ENCODE data around the gene CAMK2B. TPM values are rescaled to one million over a fixed set of nuclear protein-coding genes. Genes with fewer than 3 reads are reported as not detected.

CAMK2B gene
- total RNA-seq, 2 donors from 2014 or later = 0.42 to 0.80 TPM

DNA sequence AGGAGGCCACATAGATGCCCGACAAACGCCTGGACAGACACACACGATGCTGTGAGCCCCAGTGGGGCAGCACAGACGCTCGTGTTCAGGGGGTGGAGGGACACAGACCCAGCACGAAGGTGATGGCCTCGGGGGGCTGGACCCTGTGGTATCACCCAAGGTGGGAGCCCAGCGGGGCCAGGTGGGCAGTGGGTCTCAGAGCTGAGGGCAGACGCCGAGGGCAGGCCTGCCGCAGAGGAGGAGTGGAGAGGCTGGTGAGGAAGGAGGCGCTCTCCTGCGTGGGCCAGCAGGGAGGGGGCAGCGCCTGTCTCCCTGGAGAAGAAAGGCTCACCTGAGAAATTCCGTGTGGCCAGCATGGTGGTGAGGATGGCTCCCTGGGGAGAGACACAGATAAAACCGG is 85.0 kb downstream of the CAMK2B start:
- H3K4me3 ChIP-seq = no peak overlapping the region
- H3K9me3 ChIP-seq = no peaks in the 10 kb centered on the region
- intact Hi-C loops (cut with DNase I) = loop anchor here (2.0 kb wide), 2 partner anchors 236 to 324 kb away; no protein-coding TSS in a partner anchor
- H3K4me1 ChIP-seq = no peaks in the 10 kb centered on the region
- no peak overlapping the region for H3K27ac ChIP-seq
- H3K36me3 ChIP-seq = no peaks in the 10 kb centered on the region
- no peak for DNase-seq
- H3K27me3 ChIP-seq = no peaks in the 10 kb centered on the region
- TF ChIP-seq, protein P1, sequence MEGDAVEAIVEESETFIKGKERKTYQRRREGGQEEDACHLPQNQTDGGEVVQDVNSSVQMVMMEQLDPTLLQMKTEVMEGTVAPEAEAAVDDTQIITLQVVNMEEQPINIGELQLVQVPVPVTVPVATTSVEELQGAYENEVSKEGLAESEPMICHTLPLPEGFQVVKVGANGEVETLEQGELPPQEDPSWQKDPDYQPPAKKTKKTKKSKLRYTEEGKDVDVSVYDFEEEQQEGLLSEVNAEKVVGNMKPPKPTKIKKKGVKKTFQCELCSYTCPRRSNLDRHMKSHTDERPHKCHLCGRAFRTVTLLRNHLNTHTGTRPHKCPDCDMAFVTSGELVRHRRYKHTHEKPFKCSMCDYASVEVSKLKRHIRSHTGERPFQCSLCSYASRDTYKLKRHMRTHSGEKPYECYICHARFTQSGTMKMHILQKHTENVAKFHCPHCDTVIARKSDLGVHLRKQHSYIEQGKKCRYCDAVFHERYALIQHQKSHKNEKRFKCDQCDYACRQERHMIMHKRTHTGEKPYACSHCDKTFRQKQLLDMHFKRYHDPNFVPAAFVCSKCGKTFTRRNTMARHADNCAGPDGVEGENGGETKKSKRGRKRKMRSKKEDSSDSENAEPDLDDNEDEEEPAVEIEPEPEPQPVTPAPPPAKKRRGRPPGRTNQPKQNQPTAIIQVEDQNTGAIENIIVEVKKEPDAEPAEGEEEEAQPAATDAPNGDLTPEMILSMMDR (IDR thresholded peaks at IDR 0.05) = no peak
- no peak overlapping the region for H3K9ac ChIP-seq (ENCODE audit: low read depth in 2 of 2, low read length in 2 of 2)

DNA sequence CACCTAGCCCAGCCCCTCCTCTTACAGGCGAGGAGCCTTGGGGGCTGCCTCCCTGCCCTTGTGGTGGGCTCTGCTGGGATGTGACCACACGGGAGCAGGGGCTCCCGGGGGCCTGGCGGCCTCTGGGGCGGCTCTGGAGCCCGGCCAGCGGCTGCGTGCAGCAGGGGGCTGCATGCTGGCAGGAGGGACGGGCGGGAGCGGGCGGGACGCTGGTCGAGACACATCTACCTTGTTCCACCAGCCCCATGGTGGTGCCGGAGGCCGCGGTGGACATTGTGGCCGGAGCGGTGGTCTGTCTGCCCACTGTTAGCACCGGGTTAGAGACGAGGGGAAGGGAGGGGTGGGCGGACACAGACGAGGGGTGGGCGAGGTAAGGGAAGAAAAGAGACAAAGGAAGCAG is 86.0 kb downstream of the CAMK2B start:
- Histone ChIP-seq H3K9ac (ENCODE audit: low read depth in 2 of 2, low read length in 2 of 2) (no peak overlapping the region), H3K27me3 (no peaks in the 10 kb centered on the region)
- intact Hi-C loops (cut with DNase I) = no loop called here

GRCh38 chr7:44238116-44238695 is 87.2 kb downstream of the CAMK2B start:
- no peak overlapping the region for H3K4me3 ChIP-seq
- intact Hi-C loops (cut with DNase I) = no loop called here
- H3K27ac ChIP-seq = no peak overlapping the region
- H3K36me3 ChIP-seq = no peaks in the 10 kb centered on the region
- no peaks in the 10 kb centered on the region for H3K4me1 ChIP-seq
- DNase-seq = no peak
- TF ChIP-seq, protein P1 (IDR thresholded peaks at IDR 0.05) = no peak
- H3K9me3 ChIP-seq = no peaks in the 10 kb centered on the region
- no peaks in the 10 kb centered on the region for H3K27me3 ChIP-seq
- no peak overlapping the region for H3K9ac ChIP-seq (ENCODE audit: low read depth in 2 of 2, low read length in 2 of 2)

More for the DNA sequence above, 86.0 kb downstream of the CAMK2B start:
- Histone ChIP-seq H3K4me1 (no peaks in the 10 kb centered on the region), H3K36me3 (no peaks in the 10 kb centered on the region), H3K4me3 (no peak overlapping the region), H3K27ac (no peak overlapping the region), H3K9me3 (no peaks in the 10 kb centered on the region)
- TF ChIP-seq, protein P1 (IDR thresholded peaks at IDR 0.05) = no peak
- no peak for DNase-seq

- TF ChIP-seq, protein P1 (IDR thresholded peaks at IDR 0.05) = no peak
- DNase-seq = no peak
- H3K4me1 ChIP-seq = no peaks in the 10 kb centered on the region
- H3K9ac ChIP-seq (ENCODE audit: low read depth in 2 of 2, low read length in 2 of 2) = no peak overlapping the region
- H3K9me3 ChIP-seq = no peaks in the 10 kb centered on the region
- H3K27me3 ChIP-seq = no peaks in the 10 kb centered on the region
- intact Hi-C loops (cut with DNase I) = no loop called here
- H3K36me3 ChIP-seq = no peaks in the 10 kb centered on the region
- H3K4me3 ChIP-seq = no peak overlapping the region
- H3K27ac ChIP-seq = no peak overlapping the region
These were observed 87.7 kb downstream of the CAMK2B start for GRCh38 chr7:44237696-44238095.

- no peaks in the 10 kb centered on the region for H3K9me3 ChIP-seq
- no peaks in the 10 kb centered on the region for H3K4me1 ChIP-seq
- no peak overlapping the region for H3K4me3 ChIP-seq
- H3K27me3 ChIP-seq = no peaks in the 10 kb centered on the region
- no peak for DNase-seq
- no peak overlapping the region for H3K27ac ChIP-seq
- TF ChIP-seq, protein P1 (IDR thresholded peaks at IDR 0.05) = no peak
- H3K9ac ChIP-seq (ENCODE audit: low read depth in 2 of 2, low read length in 2 of 2) = no peak overlapping the region
- intact Hi-C loops (cut with DNase I) = no loop called here
- H3K36me3 ChIP-seq = no peaks in the 10 kb centered on the region
These were observed 89.1 kb downstream of the CAMK2B start for GRCh38 chr7:44236333-44236728.
